Measurements from ENCODE around the gene KMT2D.

Gene KMT2D

DNA sequence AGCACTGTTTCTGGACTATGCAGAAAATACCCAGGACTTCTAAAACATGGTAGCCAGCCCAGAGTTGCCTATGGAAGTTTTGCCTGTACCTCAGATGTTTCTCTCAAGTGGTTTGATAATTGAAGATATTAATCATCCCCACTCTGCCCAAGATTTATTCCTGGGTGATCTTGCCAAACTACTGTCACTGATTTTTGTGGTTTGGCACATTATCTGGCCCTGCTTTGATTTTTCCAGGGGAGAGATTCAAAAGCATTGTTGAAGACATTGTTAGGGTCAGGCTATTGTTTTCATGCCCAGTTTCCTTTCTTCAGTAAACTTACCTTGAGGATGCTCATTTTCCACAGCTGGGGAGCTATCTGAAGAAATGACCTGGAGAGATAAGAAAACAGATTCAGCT lies 47.9 kb downstream of the KMT2D start:
- no peak for DNase-seq (ENCODE audit: low read depth)
- no peak overlapping the region for H3K4me3 ChIP-seq (ENCODE audit: control insufficient read depth, low read depth, low read length)
- no peak for TF ChIP-seq CTCF (IDR thresholded peaks at IDR 0.05; ENCODE audit: control insufficient read depth, insufficient read depth, low read depth, low read length, missing control alignments)
